Measurements from ENCODE around the gene TSPAN11.

- TF ChIP-seq JUN (IDR thresholded peaks at IDR 0.05; ENCODE audit: low read depth, low read length) (no peak), HDAC6 (IDR thresholded peaks at IDR 0.05; ENCODE audit: low read depth, low read length) (no peak), MAFK (IDR thresholded peaks at IDR 0.05; ENCODE audit: low read depth, low read length) (no peak), CTCF (IDR thresholded peaks at IDR 0.05; ENCODE audit: control extremely low read depth in 1 of 3, insufficient read depth in 1 of 3, low read depth in 1 of 3, low read length in 3 of 3) (no peak), TAF1 (IDR thresholded peaks at IDR 0.05; ENCODE audit: low read depth, low read length) (no peak), SRF (IDR thresholded peaks at IDR 0.05; ENCODE audit: low read depth, low read length) (no peak), EZH2 (IDR thresholded peaks at IDR 0.05; ENCODE audit: low read depth, low read length, severe bottlenecking) (no peak), RFX5 (IDR thresholded peaks at IDR 0.05; ENCODE audit: borderline replicate concordance, low read depth, low read length) (no peak), PHF8 (conservative IDR thresholded peaks at IDR 0.05; ENCODE audit: low read depth, low read length) (no peak), RAD21 (IDR thresholded peaks at IDR 0.05 in 1 of 2, conservative IDR thresholded peaks at IDR 0.05 in 1 of 2; ENCODE audit: low read depth in 2 of 2, low read length in 2 of 2) (no peak), JUND (IDR thresholded peaks at IDR 0.05; ENCODE audit: low read length) (no peak), CTBP2 (IDR thresholded peaks at IDR 0.05; ENCODE audit: borderline replicate concordance, insufficient read depth, insufficient read length, low read length) (no peak), EP300 (IDR thresholded peaks at IDR 0.05; ENCODE audit: borderline replicate concordance in 1 of 2, low read depth in 2 of 2, low read length in 2 of 2) (no peak)
These were observed 49.0 kb downstream of the TSPAN11 start for GRCh38 chr12:30975581-30975980.

All from H1 (cell line).